ENCODE measurements around the gene CASKIN2.

- TF ChIP-seq TAF1 (IDR thresholded peaks at IDR 0.05; ENCODE audit: low read depth) (no peak; the same call in 1 of the 2 replicates), CEBPB (IDR thresholded peaks at IDR 0.05) (no peak)
- TF ChIP-seq, protein P1, sequence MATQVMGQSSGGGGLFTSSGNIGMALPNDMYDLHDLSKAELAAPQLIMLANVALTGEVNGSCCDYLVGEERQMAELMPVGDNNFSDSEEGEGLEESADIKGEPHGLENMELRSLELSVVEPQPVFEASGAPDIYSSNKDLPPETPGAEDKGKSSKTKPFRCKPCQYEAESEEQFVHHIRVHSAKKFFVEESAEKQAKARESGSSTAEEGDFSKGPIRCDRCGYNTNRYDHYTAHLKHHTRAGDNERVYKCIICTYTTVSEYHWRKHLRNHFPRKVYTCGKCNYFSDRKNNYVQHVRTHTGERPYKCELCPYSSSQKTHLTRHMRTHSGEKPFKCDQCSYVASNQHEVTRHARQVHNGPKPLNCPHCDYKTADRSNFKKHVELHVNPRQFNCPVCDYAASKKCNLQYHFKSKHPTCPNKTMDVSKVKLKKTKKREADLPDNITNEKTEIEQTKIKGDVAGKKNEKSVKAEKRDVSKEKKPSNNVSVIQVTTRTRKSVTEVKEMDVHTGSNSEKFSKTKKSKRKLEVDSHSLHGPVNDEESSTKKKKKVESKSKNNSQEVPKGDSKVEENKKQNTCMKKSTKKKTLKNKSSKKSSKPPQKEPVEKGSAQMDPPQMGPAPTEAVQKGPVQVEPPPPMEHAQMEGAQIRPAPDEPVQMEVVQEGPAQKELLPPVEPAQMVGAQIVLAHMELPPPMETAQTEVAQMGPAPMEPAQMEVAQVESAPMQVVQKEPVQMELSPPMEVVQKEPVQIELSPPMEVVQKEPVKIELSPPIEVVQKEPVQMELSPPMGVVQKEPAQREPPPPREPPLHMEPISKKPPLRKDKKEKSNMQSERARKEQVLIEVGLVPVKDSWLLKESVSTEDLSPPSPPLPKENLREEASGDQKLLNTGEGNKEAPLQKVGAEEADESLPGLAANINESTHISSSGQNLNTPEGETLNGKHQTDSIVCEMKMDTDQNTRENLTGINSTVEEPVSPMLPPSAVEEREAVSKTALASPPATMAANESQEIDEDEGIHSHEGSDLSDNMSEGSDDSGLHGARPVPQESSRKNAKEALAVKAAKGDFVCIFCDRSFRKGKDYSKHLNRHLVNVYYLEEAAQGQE (IDR thresholded peaks at IDR 0.05; ENCODE audit: low read depth): no peak
- TF ChIP-seq, protein P2, sequence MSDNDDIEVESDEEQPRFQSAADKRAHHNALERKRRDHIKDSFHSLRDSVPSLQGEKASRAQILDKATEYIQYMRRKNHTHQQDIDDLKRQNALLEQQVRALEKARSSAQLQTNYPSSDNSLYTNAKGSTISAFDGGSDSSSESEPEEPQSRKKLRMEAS (IDR thresholded peaks at IDR 0.05): no peak; the same call in 1 of the 2 replicates
Observed at GRCh38 chr17:75516619-75517296, 1.4 kb upstream of the CASKIN2 start.

Data from Ishikawa (cell line).